Thyroid gland (tissue), 4 donors: ENCODE data around the gene RNF7.

Experiments
- POLR2A ChIP-seq, 2 donors: fragments of 450-650 bp; IDR thresholded peaks; one replicate each; pipeline ENCODE4 v1.6.1; 2017; ENCODE audit warnings: antibody characterized with exemption in 2 of 2, mild to moderate bottlenecking in 2 of 2, moderate library complexity in 1 of 2
- TF ChIP-seq, protein P1 (sequence below), 6 experiments: fragments of 200-600 bp in 3 of 6; fragments of 450-650 bp in 3 of 6; sonication (generic) in 3 of 6; IDR thresholded peaks; one replicate each; pipeline ENCODE4 v1.5.1; 2016 to 2019; ENCODE audit warnings: antibody characterized with exemption in 6 of 6, mild to moderate bottlenecking in 2 of 6, inconsistent platforms in 1 of 6, moderate library complexity in 1 of 6

- TF ChIP-seq, protein P1, sequence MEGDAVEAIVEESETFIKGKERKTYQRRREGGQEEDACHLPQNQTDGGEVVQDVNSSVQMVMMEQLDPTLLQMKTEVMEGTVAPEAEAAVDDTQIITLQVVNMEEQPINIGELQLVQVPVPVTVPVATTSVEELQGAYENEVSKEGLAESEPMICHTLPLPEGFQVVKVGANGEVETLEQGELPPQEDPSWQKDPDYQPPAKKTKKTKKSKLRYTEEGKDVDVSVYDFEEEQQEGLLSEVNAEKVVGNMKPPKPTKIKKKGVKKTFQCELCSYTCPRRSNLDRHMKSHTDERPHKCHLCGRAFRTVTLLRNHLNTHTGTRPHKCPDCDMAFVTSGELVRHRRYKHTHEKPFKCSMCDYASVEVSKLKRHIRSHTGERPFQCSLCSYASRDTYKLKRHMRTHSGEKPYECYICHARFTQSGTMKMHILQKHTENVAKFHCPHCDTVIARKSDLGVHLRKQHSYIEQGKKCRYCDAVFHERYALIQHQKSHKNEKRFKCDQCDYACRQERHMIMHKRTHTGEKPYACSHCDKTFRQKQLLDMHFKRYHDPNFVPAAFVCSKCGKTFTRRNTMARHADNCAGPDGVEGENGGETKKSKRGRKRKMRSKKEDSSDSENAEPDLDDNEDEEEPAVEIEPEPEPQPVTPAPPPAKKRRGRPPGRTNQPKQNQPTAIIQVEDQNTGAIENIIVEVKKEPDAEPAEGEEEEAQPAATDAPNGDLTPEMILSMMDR (IDR thresholded peaks at IDR 0.05), result no peak
- no peak for TF ChIP-seq POLR2A (IDR thresholded peaks at IDR 0.05)
These were observed 1.0 kb upstream of the RNF7 start for GRCh38 chr3:141737093-141737492.
